A673 (cell line): ENCODE results near the gene IL36B.

Source experiments
- CTCF ChIP-seq: fragments of 300-800, 200-600 bp; sonication (generic); conservative IDR thresholded peaks from 2 replicates; pipeline ENCODE4 v1.5.1; 2017; ENCODE audit warnings: low read depth, mild to moderate bottlenecking, antibody characterized with exemption, low read length, moderate library complexity, mixed read lengths
- EZH2 ChIP-seq: fragments of 200-600 bp; sonication (generic); IDR thresholded peaks from 2 replicates; pipeline ENCODE4 v1.6.1; 2017; ENCODE audit warnings: borderline replicate concordance, low read depth, mild to moderate bottlenecking, mixed read lengths, antibody characterized with exemption, low read length; ENCODE audit not compliant: poor library complexity, severe bottlenecking

GRCh38 chr2:113089916-113090315, 37.2 kb upstream of the IL36B start:
- no peak for TF ChIP-seq EZH2
- no peak for TF ChIP-seq CTCF
